ENCODE measurements around the gene ROR2. TPM values are rescaled to one million over a fixed set of nuclear protein-coding genes. Genes with fewer than 3 reads are reported as not detected.

ROR2 gene
- total RNA-seq, 1 donor from 2014 or later, result 3.8 TPM

- Histone ChIP-seq H3K27ac (no peak overlapping the region), H3K4me3 (no peak overlapping the region), H3K9me3 (no peaks in the 10 kb centered on the region), H3K27me3 (ENCODE audit: low read depth) (no peaks in the 10 kb centered on the region), H3K4me1 (peaks cover 3% of the 10 kb centered on the region), H3K36me3 (no peaks in the 10 kb centered on the region)
- no peak for TF ChIP-seq CTCF (IDR thresholded peaks at IDR 0.05)
- DNase-seq, result no peak
- ATAC-seq, result no peak
- intact Hi-C loops (cut with DNase I), result no loop called here
Measured at GRCh38 chr9:91812191-91812590, 137.8 kb downstream of the ROR2 start.

DNA sequence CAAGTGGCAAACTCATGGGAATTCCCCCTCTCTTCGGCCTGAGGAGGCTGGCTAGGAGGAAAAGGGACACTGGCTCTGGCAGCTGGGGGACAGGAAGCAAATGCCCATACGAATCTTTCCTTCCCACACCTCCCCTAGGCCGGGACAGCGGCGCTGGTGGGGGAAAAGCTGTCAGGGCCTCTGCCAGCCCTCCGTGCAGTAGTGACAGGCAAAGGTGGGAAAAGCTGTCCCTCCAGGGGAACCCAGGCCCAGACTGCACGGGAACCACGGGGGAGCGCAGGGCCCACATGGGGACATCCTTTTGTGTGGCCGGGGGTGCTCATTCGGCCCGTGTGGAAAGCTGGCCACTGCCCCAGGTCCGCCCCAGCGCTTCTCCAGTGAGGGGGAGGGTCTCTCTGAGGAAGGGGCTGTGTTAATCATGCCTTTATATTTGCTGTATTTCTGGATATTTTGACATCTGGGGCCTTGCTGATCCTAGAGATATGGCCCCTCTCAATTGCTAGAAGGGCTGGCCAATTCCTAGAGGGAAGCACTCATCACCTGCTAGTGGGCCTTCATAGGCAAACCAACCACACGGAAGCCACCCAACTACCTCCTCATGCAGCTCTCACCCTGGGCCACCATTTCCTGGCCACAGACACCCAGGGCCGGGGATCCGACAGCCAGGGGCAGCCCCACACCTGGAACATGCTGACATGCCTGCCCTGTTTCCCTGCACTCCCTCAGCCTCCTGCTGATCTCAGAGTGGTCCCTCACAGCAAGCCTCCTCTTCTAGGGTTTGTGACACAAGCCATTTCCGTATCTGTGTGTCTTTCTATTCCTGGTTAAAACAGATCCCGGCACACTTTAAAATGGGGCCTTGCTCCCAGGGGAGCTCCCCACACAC lies 138.8 kb downstream of the ROR2 start:
- no peak for ATAC-seq
- no peak overlapping the region for H3K27ac ChIP-seq
- no peak for DNase-seq

GRCh38 chr9:91810286-91810905 lies 139.6 kb downstream of the ROR2 start:
- ATAC-seq, result no peak
- DNase-seq, result no peak
- Histone ChIP-seq H3K27me3 (ENCODE audit: low read depth) (no peaks in the 10 kb centered on the region), H3K4me3 (no peak overlapping the region), H3K4me1 (no peaks in the 10 kb centered on the region), H3K9me3 (no peaks in the 10 kb centered on the region), H3K27ac (no peak overlapping the region), H3K36me3 (no peaks in the 10 kb centered on the region)
- intact Hi-C loops (cut with DNase I), result no loop called here
- no peak for TF ChIP-seq CTCF (IDR thresholded peaks at IDR 0.05)

More for the DNA sequence above, 138.8 kb downstream of the ROR2 start:
- Histone ChIP-seq H3K36me3 (no peaks in the 10 kb centered on the region), H3K9me3 (no peaks in the 10 kb centered on the region), H3K27me3 (ENCODE audit: low read depth) (no peaks in the 10 kb centered on the region), H3K4me3 (no peak overlapping the region), H3K4me1 (no peaks in the 10 kb centered on the region)
- intact Hi-C loops (cut with DNase I), result no loop called here
- no peak for TF ChIP-seq CTCF (IDR thresholded peaks at IDR 0.05)

DNA sequence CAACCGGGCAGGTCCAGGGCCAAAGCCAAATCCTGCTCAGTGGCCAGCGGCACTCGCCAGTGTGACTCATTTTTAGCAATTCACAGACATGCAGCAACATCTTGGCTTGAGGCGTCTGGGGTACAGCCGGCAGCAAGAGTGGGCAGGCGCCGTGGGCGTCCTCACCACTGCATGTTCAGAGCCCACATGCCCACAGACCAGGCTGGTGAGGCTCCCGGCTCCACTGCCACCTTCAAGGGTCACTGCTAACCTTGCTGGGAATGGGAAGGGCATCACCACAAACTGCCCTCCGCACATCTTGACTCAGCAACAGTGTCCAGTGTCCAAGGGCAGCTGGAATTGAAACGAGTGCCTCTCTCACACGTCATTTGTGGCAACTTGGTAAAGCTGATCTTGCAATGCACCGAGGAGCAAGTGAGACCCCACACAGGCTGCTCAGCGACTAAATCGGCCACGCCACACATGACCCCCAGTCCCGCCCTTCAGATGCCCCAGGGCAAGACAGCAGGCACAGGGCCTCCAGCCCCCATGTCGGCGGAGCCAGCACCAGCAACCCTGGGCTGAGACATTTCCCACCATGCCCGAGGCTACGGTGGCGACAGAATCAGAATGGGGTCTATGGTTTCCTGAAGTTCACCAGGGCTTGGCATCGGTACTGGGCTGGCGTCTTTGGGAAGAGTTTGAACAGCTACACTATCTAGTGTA lies 140.3 kb downstream of the ROR2 start:
- no peak for DNase-seq

More for the DNA sequence above, 140.3 kb downstream of the ROR2 start:
- no peak for TF ChIP-seq CTCF (IDR thresholded peaks at IDR 0.05)
- no peak for ATAC-seq
- Histone ChIP-seq H3K27me3 (ENCODE audit: low read depth) (no peaks in the 10 kb centered on the region), H3K4me1 (no peaks in the 10 kb centered on the region), H3K36me3 (no peaks in the 10 kb centered on the region), H3K9me3 (no peaks in the 10 kb centered on the region), H3K27ac (no peak overlapping the region), H3K4me3 (no peak overlapping the region)
- intact Hi-C loops (cut with DNase I), result no loop called here

Data from lower lobe of right lung (tissue), 2 donors.